ENCODE data around the gene ZNF22. TPM values are rescaled to one million over a fixed set of nuclear protein-coding genes. Genes with fewer than 3 reads are reported as not detected.
A peak's percentile ranks its signal among the peaks of the same experiment; 100 is the strongest.

ZNF22 gene
- total RNA-seq, 1 donor from 2014 or later: 37.9 TPM

- no peak for DNase-seq (ENCODE audit: low read depth, low spot score)
Observed at GRCh38 chr10:44991571-44991970, 9.2 kb upstream of the ZNF22 start.

GRCh38 chr10:44992070-44992731, 8.5 kb upstream of the ZNF22 start:
- DNase-seq (ENCODE audit: low read depth, low spot score): no peak

- DNase-seq (ENCODE audit: low read depth, low spot score): no peak
Observed at GRCh38 chr10:44992732-44993225, 7.9 kb upstream of the ZNF22 start.

GRCh38 chr10:44993226-44993921, 7.3 kb upstream of the ZNF22 start:
- DNase-seq (ENCODE audit: low read depth, low spot score): no peak

- DNase-seq (ENCODE audit: low read depth, low spot score): no peak
Observed at GRCh38 chr10:44993922-44994751, 6.6 kb upstream of the ZNF22 start.

GRCh38 chr10:44994752-44995530, 5.8 kb upstream of the ZNF22 start:
- no peak for DNase-seq (ENCODE audit: low read depth, low spot score)

- no peak for DNase-seq (ENCODE audit: low read depth, low spot score)
Observed at GRCh38 chr10:44995581-44995913, 5.2 kb upstream of the ZNF22 start.

GRCh38 chr10:44995914-44996669, 4.6 kb upstream of the ZNF22 start:
- DNase-seq (ENCODE audit: low read depth, low spot score): peak; percentile 95

GRCh38 chr10:44997105-44997748, 3.5 kb upstream of the ZNF22 start:
- no peak for DNase-seq (ENCODE audit: low read depth, low spot score)

- no peak for DNase-seq (ENCODE audit: low read depth, low spot score)
Observed at GRCh38 chr10:44998146-44998631, 2.5 kb upstream of the ZNF22 start.

GRCh38 chr10:45000138-45000751, 478 bp upstream of the ZNF22 start:
- DNase-seq (ENCODE audit: low read depth, low spot score): peak; percentile 39

- no peak for DNase-seq (ENCODE audit: low read depth, low spot score)
Observed at GRCh38 chr10:45001381-45002148, 842 bp downstream of the ZNF22 start.

- DNase-seq (ENCODE audit: low read depth, low spot score): no peak
Observed at GRCh38 chr10:45003432-45004000, 2.8 kb downstream of the ZNF22 start.

- no peak for DNase-seq (ENCODE audit: low read depth, low spot score)
Observed at GRCh38 chr10:45004661-45005060, 3.9 kb downstream of the ZNF22 start.

GRCh38 chr10:45005284-45005683, 4.6 kb downstream of the ZNF22 start:
- DNase-seq (ENCODE audit: low read depth, low spot score): no peak

- no peak for DNase-seq (ENCODE audit: low read depth, low spot score)
Observed at GRCh38 chr10:45006276-45007030, 5.7 kb downstream of the ZNF22 start.

- DNase-seq (ENCODE audit: low read depth, low spot score): no peak
Observed at GRCh38 chr10:45008524-45009161, 7.9 kb downstream of the ZNF22 start.

Measured in pulmonary artery endothelial cell (primary cell).